Endothelial cell of umbilical vein (primary cell): ENCODE data around the gene PLAAT1.

Experiments
- EZH2 ChIP-seq: IDR thresholded peaks from 2 replicates; pipeline ENCODE4 v1.6.1; 2012; ENCODE audit warnings: borderline replicate concordance, low read depth, mild to moderate bottlenecking, moderate library complexity, low read length, inconsistent platforms; ENCODE audit not compliant: severe bottlenecking
- POLR2AphosphoS5 ChIP-seq: IDR thresholded peaks from 2 replicates; pipeline ENCODE4 v1.6.1; 2012; ENCODE audit warnings: low read depth, mild to moderate bottlenecking, control low read depth, low read length, moderate library complexity; ENCODE audit not compliant: insufficient read depth
- TF ChIP-seq, protein P1 (sequence below), 2 donors: IDR thresholded peaks; 1 replicate in 1 of 2; 2 replicates in 1 of 2; pipeline ENCODE4 v1.5.1; 2011; ENCODE audit warnings: low read length in 2 of 2, mild to moderate bottlenecking in 2 of 2, moderate library complexity in 2 of 2, control low read depth in 1 of 2, inconsistent platforms in 1 of 2, low read depth in 1 of 2; ENCODE audit not compliant: insufficient read depth in 1 of 2; ENCODE audit errors: extremely low read depth in 1 of 2

GRCh38 chr3:193313061-193313958 lies 72.3 kb downstream of the PLAAT1 start:
- no peak for TF ChIP-seq POLR2AphosphoS5
- TF ChIP-seq EZH2 = no peak
- TF ChIP-seq, protein P1, sequence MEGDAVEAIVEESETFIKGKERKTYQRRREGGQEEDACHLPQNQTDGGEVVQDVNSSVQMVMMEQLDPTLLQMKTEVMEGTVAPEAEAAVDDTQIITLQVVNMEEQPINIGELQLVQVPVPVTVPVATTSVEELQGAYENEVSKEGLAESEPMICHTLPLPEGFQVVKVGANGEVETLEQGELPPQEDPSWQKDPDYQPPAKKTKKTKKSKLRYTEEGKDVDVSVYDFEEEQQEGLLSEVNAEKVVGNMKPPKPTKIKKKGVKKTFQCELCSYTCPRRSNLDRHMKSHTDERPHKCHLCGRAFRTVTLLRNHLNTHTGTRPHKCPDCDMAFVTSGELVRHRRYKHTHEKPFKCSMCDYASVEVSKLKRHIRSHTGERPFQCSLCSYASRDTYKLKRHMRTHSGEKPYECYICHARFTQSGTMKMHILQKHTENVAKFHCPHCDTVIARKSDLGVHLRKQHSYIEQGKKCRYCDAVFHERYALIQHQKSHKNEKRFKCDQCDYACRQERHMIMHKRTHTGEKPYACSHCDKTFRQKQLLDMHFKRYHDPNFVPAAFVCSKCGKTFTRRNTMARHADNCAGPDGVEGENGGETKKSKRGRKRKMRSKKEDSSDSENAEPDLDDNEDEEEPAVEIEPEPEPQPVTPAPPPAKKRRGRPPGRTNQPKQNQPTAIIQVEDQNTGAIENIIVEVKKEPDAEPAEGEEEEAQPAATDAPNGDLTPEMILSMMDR (IDR thresholded peaks at IDR 0.05; ENCODE audit: extremely low read depth in 1 of 2, insufficient read depth in 1 of 2, low read depth in 1 of 2, low read length in 2 of 2) = no peak
